K562 (cell line): ENCODE results near the gene SIM1. TPM values are rescaled to one million over a fixed set of nuclear protein-coding genes. Genes with fewer than 3 reads are reported as not detected.

Source experiments
- CHD7 ChIP-seq: fragments of 200-600 bp; sonication (generic); IDR thresholded peaks from one replicate; pipeline ENCODE4 v1.6.1; 2012; ENCODE audit warnings: mild to moderate bottlenecking, low read depth, low read length, inconsistent platforms
- polyA plus RNA-seq, 8 experiments: library from polyadenylated mRNA; depleted of rRNA in 4 of 8; stranded (reverse) in 5 of 8; unstranded in 3 of 8; fragments of >200 nt; fragmentation: Nextera tagmentation in 2 of 8; fragmentation: Illumina TruSeq in 1 of 8; extraction: Ambion mirVana in 2 of 8; extraction: Trizol in 1 of 8; gene quantifications; 2 replicates each; pipeline versions ENCODE4 v1.2.1 to v1.2.3, GENCODE V29; 2011 to 2014; ENCODE audit warnings: inconsistent platforms in 1 of 8, missing spikeins in 1 of 8
- total RNA-seq, 7 experiments: library from RNA; depleted of rRNA in 6 of 7; stranded (reverse); fragments of >200 nt in 6 of 7; fragmentation: Illumina TruSeq in 2 of 7; extraction: Trizol in 2 of 7; gene quantifications; 2 replicates each; pipeline versions ENCODE4 v1.2.1 to v1.2.3, GENCODE V29; 2011 to 2021; ENCODE audit warnings: low replicate concordance in 1 of 7

Gene SIM1
- total and polyA plus RNA-seq, 9 of the 15 experiments (the other 6 are each of a cell fraction or from before 2014, with no cell fraction given) = not detected

- TF ChIP-seq CHD7 = no peak
- TF ChIP-seq, all 486 proteins: peak for 5
Measured at GRCh38 chr6:100339574-100340255, 125.0 kb downstream of the SIM1 start (continued).
